DMS53 (cell line): Measurements from ENCODE around the gene KIF6.
A peak's percentile ranks its signal among the peaks of the same experiment; 100 is the strongest.
"Not testable (repeated sequence)": the region's sequence is repeated elsewhere in the genome, so short reads cannot be mapped to it uniquely, and the experiment has no call there.

ENCODE experiments used
- DNase-seq: peaks from one replicate; lab custom pipeline; 2025; lab: John Stamatoyannopoulos, UW

The KIF6 gene

GRCh38 chr6:39313526-39314272 is 411.5 kb downstream of the KIF6 start:
- DNase-seq: peak; percentile 55

DNA sequence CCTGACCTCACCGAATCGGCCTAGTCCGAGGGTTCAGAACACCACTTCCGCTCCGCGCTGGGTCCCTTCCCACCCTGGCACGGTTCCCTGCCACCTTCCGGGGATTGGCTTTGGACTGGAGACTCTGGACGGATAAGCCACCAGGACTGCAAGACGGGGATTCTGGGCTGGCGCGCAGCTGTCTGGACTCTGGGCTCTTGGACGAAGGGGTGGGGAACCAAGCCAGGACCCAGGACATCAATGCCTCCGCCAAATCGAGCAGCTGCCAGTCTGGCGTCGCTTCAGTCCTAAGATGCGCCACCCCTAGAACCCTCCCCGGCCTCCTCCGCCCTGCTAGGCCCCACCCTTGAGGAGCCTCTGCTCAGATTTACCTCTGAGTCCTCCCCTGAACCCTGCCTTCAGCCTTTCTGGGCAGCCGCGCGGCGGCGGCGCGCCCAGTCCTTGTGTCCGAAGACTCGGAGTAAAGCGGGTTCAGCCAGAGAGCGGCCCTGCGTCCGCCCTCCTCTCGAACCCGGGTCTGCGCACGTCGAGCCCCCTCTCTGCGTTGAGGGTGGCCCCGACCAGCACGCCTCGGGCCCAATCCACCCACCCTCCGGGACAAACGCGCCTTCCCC is 412.2 kb downstream of the KIF6 start:
- no peak for DNase-seq

GRCh38 chr6:39310542-39310941 is 414.7 kb downstream of the KIF6 start:
- DNase-seq: no peak

DNA sequence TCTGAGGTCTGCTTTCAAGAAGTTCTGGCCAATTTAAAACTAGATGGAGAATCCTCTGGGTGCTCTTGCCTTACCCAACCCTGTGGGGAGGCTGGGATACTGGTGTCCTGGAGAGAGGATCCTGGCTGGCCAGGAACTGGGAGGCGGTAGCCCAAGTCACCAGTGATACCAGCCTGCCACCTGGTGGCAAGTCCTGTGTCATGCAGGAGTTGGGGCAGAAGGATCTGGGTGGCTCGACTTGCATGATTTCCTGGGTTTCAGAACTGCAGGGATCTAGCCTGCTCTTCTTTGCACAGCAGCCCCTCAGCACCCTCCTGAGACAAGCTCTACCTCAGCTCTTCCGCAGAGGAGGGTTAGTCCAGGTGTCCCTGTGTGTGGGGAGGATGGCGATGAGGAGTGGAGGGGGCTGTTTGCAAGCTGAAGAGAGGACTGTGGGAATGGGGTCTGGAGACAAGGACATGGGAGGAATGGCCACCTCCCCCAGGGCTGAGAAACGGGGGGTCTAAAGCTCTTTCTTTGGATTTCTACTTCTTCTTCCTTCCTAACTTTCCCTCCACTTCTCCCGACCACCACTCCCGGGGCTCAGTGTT is 415.2 kb downstream of the KIF6 start:
- DNase-seq: peak; percentile 87

DNA sequence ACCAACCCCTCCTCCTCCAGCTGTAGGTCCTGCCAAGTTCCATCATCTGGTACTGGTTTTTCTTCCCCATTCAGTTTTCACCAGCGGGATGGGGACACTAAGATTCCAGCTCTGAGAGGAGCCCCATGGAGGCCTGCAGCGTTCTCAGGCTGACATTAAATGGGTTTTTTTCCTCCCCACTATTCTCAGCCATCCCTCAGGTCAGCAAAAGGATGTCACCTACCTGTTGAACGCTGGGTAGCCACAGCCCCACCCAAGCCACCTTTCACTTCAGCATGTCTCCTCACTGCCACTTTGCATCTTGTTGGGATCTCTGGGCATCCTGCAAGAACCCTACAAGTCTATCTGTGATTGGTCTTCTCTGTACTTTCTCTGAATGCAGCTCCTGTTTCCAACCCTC is 417.7 kb downstream of the KIF6 start:
- DNase-seq: no peak

GRCh38 chr6:39304951-39305350 is 420.3 kb downstream of the KIF6 start:
- DNase-seq: no peak

DNA sequence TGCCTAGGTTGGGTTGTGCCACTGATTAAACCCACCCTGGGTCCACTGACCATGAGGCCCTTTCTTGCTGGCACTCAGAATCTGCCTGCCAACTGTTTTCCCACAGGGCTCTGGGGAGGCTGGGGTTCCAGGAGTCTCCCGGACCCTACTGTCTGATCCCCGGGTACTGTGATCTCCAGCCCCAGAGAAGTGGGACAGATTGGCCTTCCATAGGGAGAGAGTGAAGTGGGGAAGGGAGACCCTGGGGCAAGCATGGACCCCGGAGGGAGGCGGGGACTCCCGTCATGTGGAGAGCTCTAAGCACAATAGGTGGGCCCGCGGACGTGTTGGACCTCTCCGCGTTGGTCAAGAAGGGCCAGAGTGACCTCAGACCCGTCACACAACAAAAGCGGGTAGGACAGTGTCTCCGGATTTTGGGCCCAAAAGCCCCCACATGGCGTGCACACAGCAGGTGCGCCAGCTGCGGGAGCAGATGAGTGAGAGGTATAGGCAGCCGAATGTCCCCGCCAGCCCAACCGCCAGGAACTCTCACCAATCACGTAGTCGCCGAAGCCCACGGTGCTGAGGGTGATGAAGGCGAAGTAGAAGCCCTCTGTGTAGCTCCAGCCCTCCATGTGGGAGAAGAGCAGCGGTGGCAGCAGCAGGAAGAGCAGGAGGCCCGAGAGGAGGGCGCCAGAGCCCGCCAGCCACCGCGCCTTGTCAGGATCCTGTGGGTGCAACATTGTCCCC is 421.6 kb downstream of the KIF6 start:
- DNase-seq: no peak

DNA sequence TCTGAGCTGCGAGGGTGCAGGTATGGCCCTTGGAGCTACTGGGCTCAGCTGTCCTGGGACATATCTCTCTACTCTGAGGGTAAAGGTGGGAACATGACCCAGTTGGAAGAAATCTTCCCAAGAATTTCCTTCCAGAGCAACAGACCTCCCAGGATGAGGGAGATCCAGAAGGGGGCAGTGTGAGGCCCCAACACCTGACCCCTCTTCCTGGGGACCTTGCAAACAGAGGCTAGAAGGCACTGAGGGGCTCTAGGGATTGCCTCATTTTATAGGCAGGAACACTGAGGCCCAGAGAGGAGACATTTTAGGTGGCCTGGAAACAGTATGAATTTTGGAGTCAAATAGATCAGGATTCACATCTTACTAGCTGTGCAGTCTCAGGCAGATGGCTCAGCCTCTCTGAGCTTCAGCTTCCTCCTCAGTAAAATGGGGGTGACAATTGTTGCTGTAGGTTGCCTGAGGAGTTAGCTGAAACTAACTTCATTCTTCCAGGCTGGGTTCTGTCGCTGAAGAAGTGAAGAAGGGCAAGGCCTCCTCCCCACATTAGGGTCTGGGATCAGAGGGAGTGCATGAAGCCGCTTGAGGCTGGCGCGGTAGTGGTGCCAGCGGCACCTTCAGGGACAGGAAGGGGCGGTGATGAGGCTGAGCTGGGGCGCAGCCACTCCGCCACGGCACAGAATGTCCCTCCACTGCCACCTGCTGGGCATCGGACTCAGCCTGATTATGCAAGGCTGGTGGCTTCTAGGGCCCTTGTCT is 422.4 kb downstream of the KIF6 start:
- peak; percentile 92 for DNase-seq

GRCh38 chr6:39302011-39302410 is 423.2 kb downstream of the KIF6 start:
- DNase-seq: no peak

DNA sequence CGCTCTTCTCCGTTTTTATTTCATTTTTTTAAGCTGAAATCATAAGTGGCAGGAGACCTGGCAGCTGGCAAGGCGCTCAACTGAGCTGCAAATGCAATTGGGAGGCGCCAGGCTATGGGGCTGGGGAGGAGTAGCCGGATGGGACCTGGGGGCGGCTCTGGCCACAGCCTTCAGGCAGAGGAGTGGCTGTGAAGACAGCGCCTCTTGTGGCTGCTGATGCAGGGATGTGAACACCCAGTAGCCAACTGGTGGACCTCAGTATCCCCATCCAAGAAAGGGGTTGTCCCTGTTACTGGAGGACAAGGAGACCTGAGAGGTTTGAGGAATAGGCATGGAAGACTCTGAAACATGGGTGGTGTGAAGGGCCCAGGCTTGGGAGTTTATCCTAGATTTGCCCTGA is 423.6 kb downstream of the KIF6 start:
- DNase-seq: peak; percentile 33

- DNase-seq: peak; percentile 14
These were observed 424.5 kb downstream of the KIF6 start for GRCh38 chr6:39300739-39301138.

- DNase-seq: no peak
These were observed 427.1 kb downstream of the KIF6 start for GRCh38 chr6:39298061-39298460.

GRCh38 chr6:39296745-39297640 is 428.2 kb downstream of the KIF6 start:
- DNase-seq: no peak

DNA sequence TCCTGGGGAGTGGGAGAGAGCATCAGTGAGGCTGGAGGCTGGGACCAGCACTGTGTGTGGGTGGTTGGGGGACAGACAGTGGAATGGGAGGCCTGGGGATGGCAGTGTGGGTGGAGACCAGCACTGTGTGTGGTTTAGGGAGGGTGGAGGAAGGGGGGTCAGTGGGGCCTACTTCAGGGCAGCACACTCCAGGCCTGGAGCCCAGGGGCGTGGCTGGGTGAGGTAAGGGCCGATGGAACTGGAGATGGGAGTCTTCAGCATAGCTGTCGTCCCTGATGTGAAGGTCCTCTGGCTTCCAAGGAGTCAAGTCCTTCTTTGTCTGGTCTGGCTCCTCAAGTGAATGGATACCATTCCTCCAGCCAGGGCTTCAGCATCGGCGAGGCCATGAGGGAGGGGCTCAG is 429.6 kb downstream of the KIF6 start:
- no peak for DNase-seq

- DNase-seq: no peak
These were observed 430.3 kb downstream of the KIF6 start for GRCh38 chr6:39294899-39295298.

- DNase-seq: no peak
These were observed 431.1 kb downstream of the KIF6 start for GRCh38 chr6:39294133-39294532.

- DNase-seq: no peak
These were observed 432.6 kb downstream of the KIF6 start for GRCh38 chr6:39292637-39293036.

DNA sequence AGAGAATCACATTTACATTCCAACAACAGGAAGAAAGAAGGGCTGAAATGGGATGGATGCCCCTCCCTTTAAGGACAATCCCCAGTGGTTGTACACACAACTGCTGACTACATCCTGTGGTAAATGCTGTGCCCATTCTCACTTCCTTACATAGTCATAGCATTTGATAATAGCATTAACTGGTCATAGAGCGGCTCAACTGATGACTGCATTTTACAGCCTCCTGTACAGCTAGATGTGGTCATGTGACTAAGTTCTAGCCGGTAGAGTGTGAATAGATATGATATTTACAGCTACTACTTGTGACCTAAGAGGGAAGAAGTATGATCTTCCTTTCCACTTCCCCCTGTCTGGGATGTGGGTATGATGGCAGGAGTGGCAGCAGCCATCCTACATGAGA is 435.7 kb downstream of the KIF6 start:
- no peak for DNase-seq

DNA sequence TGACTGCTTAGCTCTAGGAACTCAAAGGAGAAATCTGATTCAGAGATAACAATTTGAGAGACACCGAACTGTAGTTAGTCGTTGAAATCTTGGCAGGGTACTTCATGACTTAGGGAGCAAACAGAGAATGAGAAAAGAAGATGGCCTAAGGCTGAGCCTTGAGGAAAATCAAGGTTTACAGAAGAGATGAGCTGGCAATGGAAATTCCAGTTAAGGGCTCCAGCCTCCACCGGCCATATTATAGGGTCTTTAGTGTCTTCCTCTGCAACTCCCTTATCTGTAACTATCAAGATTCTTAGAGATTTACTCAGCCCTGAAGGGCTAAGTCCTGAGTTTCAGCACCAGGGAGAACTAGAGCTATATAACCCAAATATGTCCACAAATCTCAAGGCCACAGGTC is 437.6 kb downstream of the KIF6 start:
- DNase-seq: no peak

- not testable (repeated sequence) for DNase-seq
These were observed 438.6 kb downstream of the KIF6 start for GRCh38 chr6:39286596-39286995.

DNA sequence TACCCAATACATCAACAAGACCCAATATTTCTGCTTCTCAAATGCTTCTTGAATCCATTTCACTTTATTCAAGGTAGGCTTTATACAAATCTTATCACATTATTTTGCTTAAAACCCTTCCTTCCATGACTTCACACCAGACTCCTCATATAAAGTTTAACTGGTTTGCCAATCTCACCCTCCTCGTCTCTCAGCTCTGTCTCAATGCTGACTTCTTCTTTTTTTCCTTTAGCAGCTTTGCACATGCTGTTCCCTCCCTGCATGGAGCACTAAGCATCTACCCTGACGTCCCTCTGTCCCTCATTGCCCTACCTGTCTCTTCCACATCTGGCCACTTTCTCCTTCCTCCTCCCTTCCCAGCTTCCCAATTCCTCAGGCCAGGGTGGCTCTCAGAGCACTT is 442.4 kb downstream of the KIF6 start:
- no peak for DNase-seq
